AG04449 (cell line): Measurements from ENCODE around the gene PRR19.
A peak's percentile ranks its signal among the peaks of the same experiment; 100 is the strongest.

Source experiments
- CTCF ChIA-PET: fragments of 350-600 bp; formaldehyde crosslinking; extraction: SDS; loops from one replicate; lab custom pipeline; 2021; ENCODE audit warnings: antibody characterized with exemption; lab: Yijun Ruan, JAX
- POLR2A ChIA-PET: fragments of 400-600, 350-600 bp; formaldehyde crosslinking; extraction: SDS; loops from one replicate; lab custom pipeline; 2020; ENCODE audit warnings: antibody characterized with exemption, inconsistent platforms; lab: Yijun Ruan, JAX
- DNase-seq: peaks from one replicate; pipeline ENCODE4 v3.0.0-alpha.2; 2010; ENCODE audit warnings: low read depth, low spot score
- H3K4me3 ChIP-seq: 2 replicates; pipeline ENCODE4 v1.5.1; 2011; ENCODE audit warnings: low read depth, mild to moderate bottlenecking, control low read depth, low read length
- TF ChIP-seq, protein P1 (sequence below): IDR thresholded peaks from one replicate; pipeline ENCODE4 v1.5.1; 2011; ENCODE audit warnings: mild to moderate bottlenecking, moderate library complexity, low read length, control low read depth, inconsistent platforms; ENCODE audit not compliant: insufficient read depth; ENCODE audit errors: missing control alignments

The PRR19 gene

DNA sequence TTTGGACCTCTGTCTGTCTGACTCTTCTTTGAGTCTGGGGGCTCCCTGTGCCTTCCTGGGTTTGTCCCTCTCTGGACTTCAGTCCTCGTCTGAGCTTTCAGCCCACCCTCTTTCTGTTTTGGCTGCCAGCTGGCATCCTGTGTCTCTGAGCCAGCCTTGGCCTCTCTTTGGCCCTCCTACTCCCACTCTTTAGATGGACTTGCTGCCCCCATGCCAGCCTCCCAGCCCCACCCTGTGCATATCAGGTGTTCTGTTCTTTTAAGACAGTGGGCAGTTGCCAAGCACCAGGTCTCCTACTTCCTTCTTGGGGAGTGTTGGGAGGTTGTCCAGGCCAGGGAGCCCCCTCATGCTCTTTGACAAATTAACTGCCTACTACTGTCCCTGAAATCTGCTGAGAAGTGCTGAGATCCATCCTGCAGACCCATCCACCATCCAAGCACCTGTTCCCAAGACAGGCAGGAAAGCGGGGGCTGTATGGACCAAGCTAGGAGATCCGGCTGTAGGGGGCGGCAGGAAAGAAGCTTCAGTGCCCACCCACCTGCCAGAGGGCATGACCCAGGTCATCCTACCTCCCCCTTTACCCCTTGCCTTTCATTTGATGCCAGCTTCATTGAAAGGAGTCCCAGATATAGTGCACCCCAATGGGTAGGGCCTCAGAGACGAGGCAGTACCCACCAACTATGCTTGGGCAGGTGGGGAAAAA is 23.3 kb upstream of the PRR19 start:
- ChIA-PET CTCF (interaction anchor here (0.7 to 7.4 kb wide), 16 partner anchors 9 to 176 kb away, joined by 3 to 255 read pairs (median 6); partner anchors contain the start of genes CIC, ERF, GSK3A and ZNF526), POLR2A (interaction anchor here (0.8 to 4.5 kb wide), 5 partner anchors 8 to 35 kb away, joined by 3 to 20 read pairs (median 11); partner anchors contain the start of gene GSK3A)
- no peak for DNase-seq
- H3K4me3 ChIP-seq: no peak overlapping the region; the same call in 1 of the 2 replicates
- TF ChIP-seq, protein P1, sequence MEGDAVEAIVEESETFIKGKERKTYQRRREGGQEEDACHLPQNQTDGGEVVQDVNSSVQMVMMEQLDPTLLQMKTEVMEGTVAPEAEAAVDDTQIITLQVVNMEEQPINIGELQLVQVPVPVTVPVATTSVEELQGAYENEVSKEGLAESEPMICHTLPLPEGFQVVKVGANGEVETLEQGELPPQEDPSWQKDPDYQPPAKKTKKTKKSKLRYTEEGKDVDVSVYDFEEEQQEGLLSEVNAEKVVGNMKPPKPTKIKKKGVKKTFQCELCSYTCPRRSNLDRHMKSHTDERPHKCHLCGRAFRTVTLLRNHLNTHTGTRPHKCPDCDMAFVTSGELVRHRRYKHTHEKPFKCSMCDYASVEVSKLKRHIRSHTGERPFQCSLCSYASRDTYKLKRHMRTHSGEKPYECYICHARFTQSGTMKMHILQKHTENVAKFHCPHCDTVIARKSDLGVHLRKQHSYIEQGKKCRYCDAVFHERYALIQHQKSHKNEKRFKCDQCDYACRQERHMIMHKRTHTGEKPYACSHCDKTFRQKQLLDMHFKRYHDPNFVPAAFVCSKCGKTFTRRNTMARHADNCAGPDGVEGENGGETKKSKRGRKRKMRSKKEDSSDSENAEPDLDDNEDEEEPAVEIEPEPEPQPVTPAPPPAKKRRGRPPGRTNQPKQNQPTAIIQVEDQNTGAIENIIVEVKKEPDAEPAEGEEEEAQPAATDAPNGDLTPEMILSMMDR: no peak

DNA sequence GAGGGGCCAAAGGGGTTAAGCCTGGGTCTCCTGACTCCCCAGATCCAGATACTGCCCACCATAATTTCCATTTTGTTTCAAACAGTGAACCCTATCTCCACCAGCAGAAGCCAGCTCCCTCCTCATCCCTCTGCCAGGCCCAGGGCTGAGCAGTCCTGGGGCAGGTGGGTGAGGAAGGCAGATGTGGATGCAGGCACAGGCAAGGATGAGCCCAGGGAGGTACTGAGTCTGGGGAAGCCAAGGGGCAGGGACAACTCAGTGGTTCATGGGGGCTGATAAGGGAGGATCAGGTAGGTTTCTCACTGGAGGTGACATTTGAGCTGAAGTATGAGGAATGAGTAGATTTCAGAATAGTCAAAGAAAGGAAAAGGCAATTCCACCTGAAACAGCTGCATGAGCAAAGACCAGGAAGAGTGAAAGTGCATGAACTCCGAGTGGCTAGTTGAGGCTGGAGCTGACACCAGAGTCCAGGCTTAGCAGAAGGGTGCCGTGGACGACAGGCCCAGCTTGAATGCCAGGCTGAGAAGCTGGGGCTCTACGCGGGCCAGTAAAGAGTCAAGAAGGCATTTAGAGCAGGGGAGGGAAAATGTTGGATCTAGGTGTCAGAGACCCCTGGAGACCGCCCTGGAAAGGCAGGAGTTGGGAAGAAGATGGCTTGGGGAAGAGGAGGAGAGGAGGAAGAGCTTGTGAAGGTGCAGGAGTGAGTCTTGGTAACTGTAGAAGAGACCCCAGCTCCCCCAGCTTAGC is 22.6 kb upstream of the PRR19 start:
- ChIA-PET CTCF (interaction anchor here (0.7 to 7.4 kb wide), 24 partner anchors 8 to 198 kb away, joined by 3 to 255 read pairs (median 6); partner anchors contain the start of genes CIC, ERF, GSK3A and ZNF526), POLR2A (interaction anchor here (0.8 to 4.5 kb wide), 5 partner anchors 9 to 36 kb away, joined by 4 to 20 read pairs (median 11); partner anchors contain the start of gene GSK3A)
- no peak for DNase-seq
- TF ChIP-seq, protein P1: no peak
- peak overlapping the region; percentile 73 for H3K4me3 ChIP-seq

GRCh38 chr19:42279902-42280814 is 21.8 kb upstream of the PRR19 start:
- ChIA-PET POLR2A (interaction anchor here (0.8 to 4.5 kb wide), 4 partner anchors 10 to 37 kb away, joined by 5 to 20 read pairs (median 14); partner anchors contain the start of gene GSK3A), CTCF (interaction anchor here (0.7 to 7.4 kb wide), 25 partner anchors 8 to 199 kb away, joined by 3 to 255 read pairs (median 6); partner anchors contain the start of genes CIC, ERF, GSK3A and ZNF526)
- TF ChIP-seq, protein P1: peak; percentile 92
- DNase-seq: no peak
- H3K4me3 ChIP-seq: peak overlapping the region; percentile 73

DNA sequence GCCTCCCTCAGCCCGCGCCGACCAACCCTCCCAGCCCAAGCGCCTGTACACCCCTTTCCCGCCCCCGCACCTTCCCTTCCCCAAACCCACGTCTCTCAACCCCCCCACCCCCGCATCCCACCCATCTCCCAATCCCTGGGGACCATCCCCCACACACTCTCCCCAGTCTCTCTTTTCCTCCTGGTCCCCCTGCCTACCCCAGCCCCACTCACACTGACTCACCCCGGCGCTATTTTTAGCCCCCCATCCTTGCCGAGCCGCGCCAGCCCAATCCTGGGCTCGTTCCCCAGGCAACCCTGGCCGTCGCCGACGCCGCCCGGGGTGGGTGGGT is 21.2 kb upstream of the PRR19 start:
- ChIA-PET POLR2A (interaction anchor here (3.1 to 4.5 kb wide), 3 partner anchors 11 to 38 kb away, joined by 11 to 20 read pairs (median 17); partner anchors contain the start of gene GSK3A), CTCF (interaction anchor here (1.4 to 7.4 kb wide), 5 partner anchors 14 to 172 kb away, joined by 6 to 255 read pairs (median 6); partner anchors contain the start of gene GSK3A)
- H3K4me3 ChIP-seq: peak overlapping the region; percentile 73
- DNase-seq: no peak
- TF ChIP-seq, protein P1: no peak

DNA sequence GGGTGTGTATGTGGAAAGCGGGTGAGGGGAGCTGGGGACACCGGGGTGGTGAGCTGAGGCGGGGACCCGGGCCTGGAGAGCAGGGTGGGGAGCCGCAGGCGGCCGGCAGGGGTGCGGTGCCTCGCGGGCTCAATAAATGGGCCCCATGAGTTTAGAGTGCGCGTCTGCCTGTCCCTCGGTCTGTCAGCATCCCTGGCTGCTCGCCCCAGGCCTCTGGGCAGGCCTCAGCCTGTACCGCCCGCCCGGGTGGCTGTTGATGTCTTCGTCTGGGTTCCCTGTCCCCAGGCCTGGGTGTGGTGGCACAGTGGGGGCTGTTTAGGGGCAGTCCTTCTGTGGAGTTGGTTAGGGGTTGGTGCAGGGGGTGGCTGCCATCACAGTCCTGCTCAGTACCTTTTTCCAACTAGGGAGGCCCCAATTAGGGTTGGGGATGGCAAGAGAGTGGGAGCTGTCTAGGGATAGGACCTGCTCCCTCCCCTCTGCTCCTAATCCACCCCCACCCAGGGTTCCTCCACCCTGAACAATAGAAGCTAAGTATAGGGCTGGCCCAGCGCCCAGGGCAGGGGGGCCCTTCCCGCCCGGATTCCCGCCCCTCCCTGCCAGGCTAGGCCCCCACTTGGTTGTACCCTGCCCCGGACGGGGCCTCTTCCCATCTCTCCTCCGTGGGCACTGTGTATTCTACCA is 20.6 kb upstream of the PRR19 start:
- ChIA-PET POLR2A (interaction anchor here (1.0 to 3.7 kb wide), 3 partner anchors 35 to 48 kb away, joined by 3 to 11 read pairs (median 8); partner anchors contain the start of gene GSK3A), CTCF (interaction anchor here (0.8 to 7.4 kb wide), 4 partner anchors 14 to 167 kb away, joined by 3 to 255 read pairs (median 4); partner anchors contain the start of genes GSK3A, PAFAH1B3 and PRR19)
- peak overlapping the region; percentile 73 for H3K4me3 ChIP-seq
- DNase-seq: no peak
- TF ChIP-seq, protein P1: peak; percentile 8
